Measurements from ENCODE around the gene RALGDS. TPM values are rescaled to one million over a fixed set of nuclear protein-coding genes. Genes with fewer than 3 reads are reported as not detected.

The RALGDS gene
- total and polyA plus RNA-seq, 2 donors (not counting 3 experiments of a cell fraction or from before 2014, with no cell fraction given): 41.4 to 60.0 TPM

- dilution Hi-C loops (cut with MboI; ENCODE audit: extremely low pct_ligation_motif_present, low sequenced_read_pairs): no loop called here
- no peak for FAIRE-seq
- H4K20me1 ChIP-seq (replicated peaks; ENCODE audit: control insufficient read depth, extremely low read depth, insufficient read depth, low read length): no peaks in the 10 kb centered on the region
- ChIA-PET POLR2A (no interaction called here), CTCF (no interaction called here)
- intact Hi-C loops (cut with micrococcal nuclease): no loop called here
- TF ChIP-seq CTCF (IDR thresholded peaks at IDR 0.05; ENCODE audit: extremely low read depth in 1 of 2, insufficient read depth in 1 of 2, low read depth in 1 of 2, low read length in 2 of 2) (no peak), POLR2A (IDR thresholded peaks at IDR 0.05; ENCODE audit: low read depth, low read length) (no peak), GATA2 (IDR thresholded peaks at IDR 0.05; ENCODE audit: insufficient read depth, insufficient read length, low read depth, low read length) (no peak), POLR2AphosphoS5 (IDR thresholded peaks at IDR 0.05; ENCODE audit: insufficient read depth, low read depth, low read length) (no peak), MYC (IDR thresholded peaks at IDR 0.05; ENCODE audit: low read depth, low read length) (no peak), FOS (IDR thresholded peaks at IDR 0.05; ENCODE audit: borderline replicate concordance, insufficient read depth, low read length) (no peak), JUN (IDR thresholded peaks at IDR 0.05; ENCODE audit: borderline replicate concordance, insufficient read depth, insufficient read length, low read depth) (no peak), MAX (IDR thresholded peaks at IDR 0.05; ENCODE audit: insufficient read depth, insufficient read length) (no peak), EZH2 (IDR thresholded peaks at IDR 0.05; ENCODE audit: borderline replicate concordance, low read depth, low read length, severe bottlenecking) (no peak)
- H3K4me2 ChIP-seq (ENCODE audit: insufficient read depth, low read length): no peak overlapping the region
- H2AFZ ChIP-seq (ENCODE audit: low read depth, low read length): no peak overlapping the region
- H3K9ac ChIP-seq (replicated peaks; ENCODE audit: extremely low read depth, insufficient read depth, low read length): no peak overlapping the region
- no peak for DNase-seq (ENCODE audit: low read depth, low spot score)
- no peaks in the 10 kb centered on the region for H3K79me2 ChIP-seq (ENCODE audit: control insufficient read depth, insufficient read depth, low read length)
- H3K4me3 ChIP-seq (replicated peaks in 1 of 3; ENCODE audit: insufficient read depth in 1 of 3, low read depth in 1 of 3, low read length in 3 of 3): no peak overlapping the region
- BruUV-seq (replicated peaks): no TSS peak
- H3K4me1 ChIP-seq (ENCODE audit: control insufficient read depth, extremely low read depth, insufficient read depth, low read length): no peaks in the 10 kb centered on the region
- no peaks in the 10 kb centered on the region for H3K9me1 ChIP-seq (replicated peaks; ENCODE audit: control insufficient read depth, extremely low read depth, insufficient read depth, low read length)
- H3K27ac ChIP-seq (ENCODE audit: insufficient read depth, low read depth, low read length): no peak overlapping the region
- H3K27me3 ChIP-seq (ENCODE audit: control insufficient read depth in 2 of 2, insufficient read depth in 2 of 2, low read length in 2 of 2): no peaks in the 10 kb centered on the region
- no peaks in the 10 kb centered on the region for H3K36me3 ChIP-seq (ENCODE audit: control insufficient read depth in 2 of 2, extremely low read depth in 1 of 2, insufficient read depth in 2 of 2, low read length in 2 of 2)
- H3K9me3 ChIP-seq (replicated peaks; ENCODE audit: control insufficient read depth, insufficient read depth, low read length): no peaks in the 10 kb centered on the region
These were observed 33.5 kb downstream of the RALGDS start for GRCh38 chr9:133087429-133088145.

Data from endothelial cell of umbilical vein (primary cell).